ENCODE data around the gene HPCAL1. TPM values are rescaled to one million over a fixed set of nuclear protein-coding genes. Genes with fewer than 3 reads are reported as not detected.

HPCAL1 gene
- total and polyA plus RNA-seq, 2 of the 8 experiments (the other 6 are each of a cell fraction or from before 2014, with no cell fraction given) = 5.8 to 8.6 TPM

GRCh38 chr2:10385501-10385900, 82.8 kb downstream of the HPCAL1 start:
- 96% methylated on average over 17 of the region's 17 CpGs; no CpG with 5 or more reads in 1 of the 2 experiments for WGBS, 2 experiments (ENCODE audit: extremely low coverage in 1 of 2, insufficient coverage in 1 of 2, insufficient read length in 1 of 2, insufficient replicate concordance in 2 of 2, low coverage in 1 of 2, low lambda C conversion rate in 2 of 2, missing lambda C conversion rate in 1 of 2)
- Histone ChIP-seq H4K20me1 (replicated peaks in 1 of 2; ENCODE audit: control insufficient read depth in 1 of 2, insufficient read depth in 2 of 2, low read length in 2 of 2) (no peaks in the 10 kb centered on the region), H3K27me3 (replicated peaks in 1 of 4; ENCODE audit: control insufficient read depth in 3 of 4, extremely low read depth in 1 of 4, insufficient read depth in 3 of 4, low read length in 3 of 4) (no peaks in the 10 kb centered on the region), H2BK15ac (ENCODE audit: low read length) (no peak overlapping the region), H3K79me1 (ENCODE audit: low read depth, low read length) (no peaks in the 10 kb centered on the region), H3K27ac (ENCODE audit: low read depth, low read length) (no peak overlapping the region), H3K4ac (replicated peaks; ENCODE audit: insufficient read length, low read depth, low read length) (no peak overlapping the region), H4K8ac (ENCODE audit: extremely low read depth, insufficient read depth, low read length) (no peak overlapping the region), H3K36me3 (ENCODE audit: control insufficient read depth in 2 of 4, insufficient read depth in 4 of 4, low read length in 3 of 4) (no peaks in the 10 kb centered on the region), H3K4me1 (replicated peaks in 1 of 4; ENCODE audit: control insufficient read depth in 3 of 4, insufficient read depth in 4 of 4, low read length in 3 of 4) (peaks cover 3 to 14% (median 12%) of the 10 kb centered on the region in 4 experiments), H3K18ac (ENCODE audit: extremely low read depth, low read length) (no peak overlapping the region), H2BK20ac (ENCODE audit: low read length) (no peak overlapping the region), H3K23me2 (ENCODE audit: low read depth, low read length) (no peaks in the 10 kb centered on the region), H2AK5ac (ENCODE audit: low read depth, low read length) (no peak overlapping the region), H2AFZ (ENCODE audit: low read length) (no peak overlapping the region), H3K9ac (replicated peaks in 1 of 4; ENCODE audit: extremely low read depth in 1 of 4, low read depth in 3 of 4, low read length in 3 of 4) (no peak overlapping the region), H4K5ac (ENCODE audit: insufficient read length, low read depth, low read length) (no peak overlapping the region), H2BK12ac (ENCODE audit: low read depth, low read length) (no peak overlapping the region), H3K23ac (ENCODE audit: insufficient read length) (no peak overlapping the region), H2BK120ac (replicated peaks; ENCODE audit: low read depth, low read length) (no peak overlapping the region), H3K9me3 (ENCODE audit: insufficient read depth in 2 of 2, low read depth in 1 of 2, low read length in 1 of 2) (no peaks in the 10 kb centered on the region), H3K56ac (replicated peaks; ENCODE audit: insufficient read length, low read depth, low read length) (no peak overlapping the region), H4K91ac (replicated peaks; ENCODE audit: insufficient read length, low read length) (no peak overlapping the region), H2BK5ac (ENCODE audit: low read depth, low read length) (no peak overlapping the region), H3K4me2 (ENCODE audit: insufficient read depth in 1 of 2, low read depth in 2 of 2, low read length in 2 of 2) (no peak overlapping the region), H3K4me3 (ENCODE audit: extremely low read depth in 1 of 4, insufficient read depth in 2 of 4, low read depth in 3 of 4, low read length in 4 of 4) (no peak overlapping the region), H3K79me2 (ENCODE audit: control insufficient read depth in 1 of 2, insufficient read depth in 2 of 2, low read length in 2 of 2) (no peaks in the 10 kb centered on the region), H3K14ac (ENCODE audit: insufficient read length) (no peak overlapping the region)
- ChIA-PET POLR2A (ENCODE audit: partially characterized antibody) (no interaction called here), CTCF (ENCODE audit: partially characterized antibody) (interaction anchor here (0.6 to 5.1 kb wide), 7 partner anchors 17 to 214 kb away, joined by 3 to 23 read pairs (median 3); no protein-coding TSS in a partner anchor)
- no peak for FAIRE-seq
- no peak for DNase-seq (ENCODE audit: low read depth in 1 of 2, low spot score in 2 of 2)
- TF ChIP-seq TEAD4 (IDR thresholded peaks at IDR 0.05; ENCODE audit: low read depth, low read length) = no peak
- TF ChIP-seq CEBPB (IDR thresholded peaks at IDR 0.05; ENCODE audit: low read depth, low read length) = no peak
- TF ChIP-seq MAFK (IDR thresholded peaks at IDR 0.05; ENCODE audit: low read depth, low read length) = no peak
- no peak for TF ChIP-seq HDAC6 (IDR thresholded peaks at IDR 0.05; ENCODE audit: low read depth, low read length)
- TF ChIP-seq CBX5 (IDR thresholded peaks at IDR 0.05; ENCODE audit: low read depth, low read length) = no peak
- TF ChIP-seq EP300 (IDR thresholded peaks at IDR 0.05; ENCODE audit: borderline replicate concordance in 1 of 2, low read depth in 2 of 2, low read length in 2 of 2) = no peak
- TF ChIP-seq SP4 (IDR thresholded peaks at IDR 0.05; ENCODE audit: low read length) = no peak
- no peak for TF ChIP-seq CTCF (IDR thresholded peaks at IDR 0.05; ENCODE audit: control extremely low read depth in 1 of 3, insufficient read depth in 1 of 3, low read depth in 1 of 3, low read length in 3 of 3)
- no peak for TF ChIP-seq POLR2AphosphoS5 (IDR thresholded peaks at IDR 0.05; ENCODE audit: low read depth, low read length)
- TF ChIP-seq PHF8 (conservative IDR thresholded peaks at IDR 0.05; ENCODE audit: low read depth, low read length) = no peak
- no peak for TF ChIP-seq CTBP2 (IDR thresholded peaks at IDR 0.05; ENCODE audit: borderline replicate concordance, insufficient read depth, insufficient read length, low read length)
